ENCODE measurements around the gene HAAO.

DNA sequence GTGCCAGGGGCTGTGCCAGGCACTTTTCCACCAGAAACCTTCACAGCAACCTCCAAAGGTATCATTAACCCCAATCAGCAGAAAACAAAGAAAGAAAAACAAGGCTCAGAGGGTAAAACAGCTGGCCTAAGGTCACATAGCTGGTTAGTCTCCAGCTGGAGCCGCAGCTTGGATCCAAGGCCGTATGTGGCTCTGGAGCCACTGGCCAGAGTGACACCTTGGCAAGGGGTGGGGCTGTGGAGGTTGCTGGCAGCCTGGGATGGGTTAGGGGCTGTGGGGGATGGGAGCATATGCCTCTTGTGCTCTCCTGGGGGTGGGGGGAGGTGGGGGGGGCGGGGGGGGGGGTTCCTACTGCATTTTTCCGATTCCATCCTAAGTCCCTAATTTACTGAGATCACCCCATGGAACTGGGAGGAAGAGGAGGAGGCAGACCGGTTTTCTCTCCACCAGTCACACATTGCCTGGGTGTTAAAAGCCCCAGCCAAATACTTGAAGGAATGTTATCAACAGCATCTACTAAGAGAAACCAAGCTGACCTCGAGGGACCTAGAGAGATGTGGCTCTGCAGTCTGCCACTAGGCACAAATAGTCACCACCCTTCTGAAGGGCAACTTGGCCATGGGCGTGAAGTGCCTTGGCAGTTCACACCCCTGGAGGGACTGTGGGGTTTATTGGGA lies 8.0 kb downstream of the HAAO start:
- TF ChIP-seq, protein P1, sequence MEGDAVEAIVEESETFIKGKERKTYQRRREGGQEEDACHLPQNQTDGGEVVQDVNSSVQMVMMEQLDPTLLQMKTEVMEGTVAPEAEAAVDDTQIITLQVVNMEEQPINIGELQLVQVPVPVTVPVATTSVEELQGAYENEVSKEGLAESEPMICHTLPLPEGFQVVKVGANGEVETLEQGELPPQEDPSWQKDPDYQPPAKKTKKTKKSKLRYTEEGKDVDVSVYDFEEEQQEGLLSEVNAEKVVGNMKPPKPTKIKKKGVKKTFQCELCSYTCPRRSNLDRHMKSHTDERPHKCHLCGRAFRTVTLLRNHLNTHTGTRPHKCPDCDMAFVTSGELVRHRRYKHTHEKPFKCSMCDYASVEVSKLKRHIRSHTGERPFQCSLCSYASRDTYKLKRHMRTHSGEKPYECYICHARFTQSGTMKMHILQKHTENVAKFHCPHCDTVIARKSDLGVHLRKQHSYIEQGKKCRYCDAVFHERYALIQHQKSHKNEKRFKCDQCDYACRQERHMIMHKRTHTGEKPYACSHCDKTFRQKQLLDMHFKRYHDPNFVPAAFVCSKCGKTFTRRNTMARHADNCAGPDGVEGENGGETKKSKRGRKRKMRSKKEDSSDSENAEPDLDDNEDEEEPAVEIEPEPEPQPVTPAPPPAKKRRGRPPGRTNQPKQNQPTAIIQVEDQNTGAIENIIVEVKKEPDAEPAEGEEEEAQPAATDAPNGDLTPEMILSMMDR (IDR thresholded peaks at IDR 0.05; ENCODE audit: low read depth, low read length, poor library complexity, severe bottlenecking), result no peak
- no peak for TF ChIP-seq EZH2phosphoT487 (IDR thresholded peaks at IDR 0.05; ENCODE audit: borderline replicate concordance, low read length)
